NCI-H345 treated with DMSO at 0.1 percent for 48 hours (cell line): ENCODE measurements around the gene PPM1K.
A peak's percentile ranks its signal among the peaks of the same experiment; 100 is the strongest.

Experiments
- DNase-seq: peaks from one replicate; lab custom pipeline; 2025; ENCODE audit not compliant: unreplicated experiment; lab: John Stamatoyannopoulos, UW

PPM1K gene

DNA sequence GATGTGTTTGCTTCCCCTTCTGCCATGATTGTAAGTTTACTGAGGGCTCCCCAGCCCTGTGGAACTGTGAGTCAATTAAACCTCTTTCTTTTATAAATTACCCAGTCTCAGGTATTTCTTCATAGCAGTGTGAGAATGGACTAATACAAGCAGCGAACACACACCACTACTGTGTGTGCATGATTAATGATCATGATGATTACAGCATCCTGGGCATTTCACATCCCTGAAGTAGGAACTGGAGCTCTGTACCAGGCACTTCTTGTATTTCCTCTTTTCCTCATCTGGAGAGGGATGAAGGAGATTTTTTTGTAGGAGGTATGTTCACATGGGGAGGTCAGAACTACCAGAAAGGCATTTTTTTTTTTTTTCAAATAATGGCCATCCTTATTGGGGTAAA is 60.8 kb downstream of the PPM1K start:
- no peak for DNase-seq

DNA sequence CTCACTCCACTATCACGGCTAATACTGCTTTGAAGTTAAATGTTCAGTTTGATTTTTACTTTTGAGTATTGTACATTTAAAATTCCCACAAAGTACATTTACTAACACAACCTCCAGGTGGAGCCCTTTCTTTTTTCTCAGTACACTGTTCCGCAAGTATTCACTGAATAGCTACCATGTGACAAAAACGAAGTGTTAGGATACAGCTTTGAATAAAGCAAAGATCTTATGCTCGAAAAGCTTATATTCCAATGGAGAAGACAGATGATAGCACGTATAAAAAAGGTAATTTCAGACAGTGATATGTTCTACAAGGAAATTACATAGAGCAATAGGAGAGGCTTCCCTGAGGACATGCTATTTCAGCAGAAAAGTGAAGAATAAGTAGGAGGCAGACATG is 65.3 kb downstream of the PPM1K start:
- DNase-seq = peak; percentile 35

DNA sequence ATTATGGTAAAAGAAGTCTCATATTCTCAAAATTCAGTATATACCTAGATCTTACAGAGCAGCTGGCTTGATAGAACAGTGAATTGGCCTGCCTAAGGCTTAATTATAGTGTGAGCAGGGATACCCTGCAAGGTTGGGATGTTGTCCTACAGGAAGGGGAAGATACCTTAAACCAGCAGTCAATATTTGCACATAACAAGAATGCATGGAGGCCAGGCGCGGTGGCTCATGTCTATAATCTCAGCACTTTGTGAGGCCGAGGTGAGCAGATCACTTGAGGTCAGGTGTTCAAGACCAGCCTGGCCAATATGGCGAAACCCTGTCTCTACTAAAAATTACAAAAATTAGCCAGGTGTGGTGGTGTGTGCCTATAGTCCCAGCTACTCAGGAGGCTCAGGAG is 67.2 kb downstream of the PPM1K start:
- DNase-seq = no peak

DNA sequence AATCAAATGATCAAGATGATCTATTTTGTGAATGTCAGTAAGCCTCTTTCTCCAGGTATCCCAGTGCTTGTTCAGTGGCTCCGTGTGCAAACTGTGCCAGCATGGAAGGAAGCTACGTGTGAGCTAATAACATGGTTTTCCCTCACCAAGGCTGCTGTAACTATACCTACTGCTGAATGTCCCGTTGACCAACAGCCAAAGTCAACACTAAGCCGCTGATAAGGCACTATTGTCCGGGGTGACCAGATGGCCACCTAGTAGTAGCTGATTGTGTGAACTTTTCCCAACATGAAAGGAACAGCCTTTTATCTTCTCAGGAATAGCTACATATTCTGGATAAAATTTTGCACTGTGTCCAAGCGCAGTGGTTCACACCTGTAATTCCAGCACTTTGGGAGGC is 68.0 kb downstream of the PPM1K start:
- no peak for DNase-seq

DNA sequence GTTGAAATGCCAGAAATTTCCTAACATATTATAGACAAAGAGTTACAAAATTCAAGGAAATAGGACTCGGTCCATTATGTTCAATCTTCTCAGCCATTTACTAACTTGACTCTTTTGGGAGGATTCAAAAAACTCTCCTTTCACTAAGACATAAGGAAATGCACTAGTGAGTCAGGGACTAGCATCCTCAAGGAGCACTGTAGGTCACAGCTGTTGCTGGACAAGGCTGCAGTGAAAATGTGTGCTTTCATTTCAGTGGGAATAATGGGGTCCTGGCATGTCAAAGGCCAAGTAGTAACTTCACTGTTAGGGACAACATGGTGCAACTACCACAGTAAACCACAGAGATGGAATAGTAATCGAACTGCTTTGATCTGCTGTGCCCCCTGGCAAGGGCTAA is 69.0 kb downstream of the PPM1K start:
- DNase-seq = no peak

DNA sequence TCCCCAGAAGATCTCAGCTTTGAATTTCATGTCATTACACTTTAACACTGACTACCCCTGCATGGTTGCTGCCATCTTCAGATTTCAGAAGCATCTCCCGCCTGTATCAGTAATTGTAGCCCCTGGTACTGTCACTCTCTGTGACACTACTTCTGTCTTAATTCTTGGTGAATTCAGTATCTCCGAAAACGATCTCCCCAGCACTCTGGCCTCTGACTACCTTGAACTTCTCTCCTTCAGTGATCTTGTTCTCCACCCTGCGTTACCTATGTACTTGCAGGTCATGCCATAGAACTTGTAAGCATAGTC is 72.2 kb downstream of the PPM1K start:
- DNase-seq = no peak

DNA sequence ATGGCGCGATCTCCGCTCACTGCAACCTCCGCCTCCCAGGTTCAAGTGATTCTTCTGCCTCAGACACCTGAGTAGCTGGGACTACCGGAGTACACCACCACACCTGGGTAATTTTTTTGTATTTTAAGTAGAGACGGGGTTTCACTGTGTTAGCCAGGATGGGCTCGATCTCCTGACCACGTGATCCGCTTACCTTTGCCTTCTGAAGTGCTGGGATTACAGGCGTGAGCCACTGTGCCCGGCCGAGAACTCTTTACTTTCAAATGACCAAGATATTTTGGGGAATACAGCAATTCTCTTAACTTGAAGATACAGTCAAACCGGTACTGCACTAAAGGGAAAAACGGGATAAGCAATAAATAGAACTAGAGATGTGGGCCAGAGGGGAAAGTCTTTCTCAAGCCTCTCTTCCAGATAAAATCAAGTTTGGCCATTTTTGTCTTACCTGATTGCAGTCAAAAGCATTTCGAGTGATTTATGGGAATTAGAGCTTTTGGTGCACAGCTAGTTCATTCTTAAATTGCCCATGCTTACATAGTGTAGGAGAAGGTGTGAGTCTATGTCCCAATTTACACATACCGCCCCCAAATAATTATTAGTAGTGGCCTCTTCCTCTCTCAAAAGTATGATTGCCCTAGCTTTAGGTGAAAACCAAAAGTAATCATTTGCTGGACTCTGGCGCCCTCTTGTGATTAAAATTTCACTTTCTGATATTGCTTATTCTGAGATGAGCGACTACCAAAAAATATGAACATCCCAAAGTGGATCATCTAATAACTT is 72.7 kb downstream of the PPM1K start:
- DNase-seq = peak; percentile 1

DNA sequence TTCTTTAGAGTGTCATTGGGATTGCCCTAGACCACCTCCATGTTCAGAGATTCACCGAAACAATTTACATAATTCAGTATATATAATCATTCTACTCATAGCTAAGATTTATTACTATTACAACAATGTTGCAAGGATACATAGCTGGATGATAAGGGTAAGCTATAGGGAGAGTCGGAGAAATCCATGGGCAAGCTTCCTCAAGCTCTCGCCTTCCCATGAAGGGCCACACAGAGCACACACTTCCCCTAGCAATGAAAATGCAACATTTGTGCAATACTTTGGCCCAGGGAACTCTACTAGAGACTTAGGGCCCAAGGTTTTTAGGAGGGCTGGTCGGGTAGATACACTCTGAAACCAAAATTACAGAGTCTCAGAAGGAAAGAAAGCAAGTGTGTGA is 76.2 kb downstream of the PPM1K start:
- no peak for DNase-seq
